ENCODE results near the gene DRG2. TPM values are rescaled to one million over a fixed set of nuclear protein-coding genes. Genes with fewer than 3 reads are reported as not detected.

Gene DRG2
- polyA plus RNA-seq, 2 of the 4 experiments (the other 2 are of a cell fraction): 41.9 to 48.3 TPM

GRCh38 chr17:18156976-18157280 lies 69.2 kb downstream of the DRG2 start:
- FAIRE-seq (no peak), DNase-seq (ENCODE audit: low read depth in 1 of 2, low spot score in 1 of 2) (no peak), ATAC-seq (no peak)
- H3K27ac ChIP-seq: peak overlapping the region in 1 of 2 experiments; percentile 4; a peak in 1 of 6 replicates
- no peak overlapping the region for H3K4me2 ChIP-seq
- WGBS (ENCODE audit: missing lambda C conversion rate): 93% methylated on average over 10 of the region's 10 CpGs
- ChIA-PET POLR2A (no interaction called here), CTCF (interaction anchor here (7.6 kb wide), 1 partner anchor 16 kb away, joined by 67 read pairs; no protein-coding TSS in a partner anchor)
- H3K4me3 ChIP-seq: no peak overlapping the region
- peaks cover 13% of the 10 kb centered on the region; the same call in 2 of the 3 replicates for H3K4me1 ChIP-seq
- no peaks in the 10 kb centered on the region for H3K9me3 ChIP-seq
- no peak for TF ChIP-seq CEBPB (IDR thresholded peaks at IDR 0.05)
- no peak for TF ChIP-seq HOXB13 (CRISPR knock-in tag; IDR thresholded peaks at IDR 0.05; ENCODE audit: low read depth)
- TF ChIP-seq FOXS1 (CRISPR knock-in tag; IDR thresholded peaks at IDR 0.05): no peak
- TF ChIP-seq CBX2 (IDR thresholded peaks at IDR 0.05; ENCODE audit: borderline replicate concordance, low read depth): no peak
- no peak for TF ChIP-seq ZNF302 (CRISPR knock-in tag; IDR thresholded peaks at IDR 0.05)
- no peak for TF ChIP-seq RFX5 (IDR thresholded peaks at IDR 0.05)
- no peak for TF ChIP-seq EP300 (IDR thresholded peaks at IDR 0.05)
- TF ChIP-seq CHD4 (IDR thresholded peaks at IDR 0.05; ENCODE audit: borderline replicate concordance): no peak

Other genes starting within 250 kb of the DRG2 start
- 19.0 and 19.2 TPM in 2 replicates for gene TOM1L2, start 115.5 kb upstream of the DRG2 start, polyA plus RNA-seq (2011; rRNA removed)
- gene TOM1L2, start 115.5 kb upstream of the DRG2 start, polyA plus RNA-seq (2017; fragmentation: RNase III; extraction: RNeasy Plus Mini Kit Qiagen cat#74134 plus additional on column Dnase treatment): 21.1 to 25.8 TPM (median 24.7 TPM) in 3 replicates
- 2.9 and 3.1 TPM in 2 replicates for gene DRC3, start 115.1 kb upstream of the DRG2 start, polyA plus RNA-seq (2011; rRNA removed)
- gene DRC3, start 115.1 kb upstream of the DRG2 start, polyA plus RNA-seq (2017; fragmentation: RNase III; extraction: RNeasy Plus Mini Kit Qiagen cat#74134 plus additional on column Dnase treatment): 1.9 to 2.9 TPM (median 2.2 TPM) in 3 replicates
- gene ATPAF2, start 48.8 kb upstream of the DRG2 start, polyA plus RNA-seq (2011; rRNA removed): 20.0 and 22.3 TPM in 2 replicates
- 20.7 to 21.4 TPM (median 21.3 TPM) in 3 replicates for gene ATPAF2, start 48.8 kb upstream of the DRG2 start, polyA plus RNA-seq (2017; fragmentation: RNase III; extraction: RNeasy Plus Mini Kit Qiagen cat#74134 plus additional on column Dnase treatment)
- 11.2 and 11.9 TPM in 2 replicates for gene GID4, start 48.5 kb upstream of the DRG2 start, polyA plus RNA-seq (2011; rRNA removed)
- gene GID4, start 48.5 kb upstream of the DRG2 start, polyA plus RNA-seq (2017; fragmentation: RNase III; extraction: RNeasy Plus Mini Kit Qiagen cat#74134 plus additional on column Dnase treatment): 11.4 to 11.6 TPM (median 11.5 TPM) in 3 replicates
- gene MYO15A, start 20.8 kb downstream of the DRG2 start, polyA plus RNA-seq (2011; rRNA removed): 0.22 and 0.24 TPM in 2 replicates
- gene MYO15A, start 20.8 kb downstream of the DRG2 start, polyA plus RNA-seq (2017; fragmentation: RNase III; extraction: RNeasy Plus Mini Kit Qiagen cat#74134 plus additional on column Dnase treatment): 0.07 to 0.36 TPM (median 0.26 TPM) in 3 replicates
- 99.2 and 105 TPM in 2 replicates for gene ALKBH5, start 95.9 kb downstream of the DRG2 start, polyA plus RNA-seq (2011; rRNA removed)
- gene ALKBH5, start 95.9 kb downstream of the DRG2 start, polyA plus RNA-seq (2017; fragmentation: RNase III; extraction: RNeasy Plus Mini Kit Qiagen cat#74134 plus additional on column Dnase treatment): 52.5 to 57.9 TPM (median 54.2 TPM) in 3 replicates
- 11.2 and 13.1 TPM in 2 replicates for gene LLGL1, start 137.7 kb downstream of the DRG2 start, polyA plus RNA-seq (2011; rRNA removed)
- gene LLGL1, start 137.7 kb downstream of the DRG2 start, polyA plus RNA-seq (2017; fragmentation: RNase III; extraction: RNeasy Plus Mini Kit Qiagen cat#74134 plus additional on column Dnase treatment): 15.5 to 19.3 TPM (median 18.9 TPM) in 3 replicates
- 280 and 299 TPM in 2 replicates for gene FLII, start 170.8 kb downstream of the DRG2 start, polyA plus RNA-seq (2011; rRNA removed)
- gene FLII, start 170.8 kb downstream of the DRG2 start, polyA plus RNA-seq (2017; fragmentation: RNase III; extraction: RNeasy Plus Mini Kit Qiagen cat#74134 plus additional on column Dnase treatment): 222 to 265 TPM (median 253 TPM) in 3 replicates
- 3.7 and 4.3 TPM in 2 replicates for gene MIEF2, start 172.7 kb downstream of the DRG2 start, polyA plus RNA-seq (2011; rRNA removed)
- gene MIEF2, start 172.7 kb downstream of the DRG2 start, polyA plus RNA-seq (2017; fragmentation: RNase III; extraction: RNeasy Plus Mini Kit Qiagen cat#74134 plus additional on column Dnase treatment): 6.0 to 8.5 TPM (median 7.0 TPM) in 3 replicates
- gene TOP3A, start 227.0 kb downstream of the DRG2 start, polyA plus RNA-seq (2011; rRNA removed): 29.0 TPM in 2 replicates
- 28.2 to 30.7 TPM (median 29.3 TPM) in 3 replicates for gene TOP3A, start 227.0 kb downstream of the DRG2 start, polyA plus RNA-seq (2017; fragmentation: RNase III; extraction: RNeasy Plus Mini Kit Qiagen cat#74134 plus additional on column Dnase treatment)
- 12.3 and 15.0 TPM in 2 replicates for gene SMCR8, start 227.3 kb downstream of the DRG2 start, polyA plus RNA-seq (2011; rRNA removed)
- gene SMCR8, start 227.3 kb downstream of the DRG2 start, polyA plus RNA-seq (2017; fragmentation: RNase III; extraction: RNeasy Plus Mini Kit Qiagen cat#74134 plus additional on column Dnase treatment): 14.3 to 15.8 TPM (median 15.1 TPM) in 3 replicates